Activated T-cell treated with anti-CD3 and anti-CD28 coated beads, Interleukin-2, amount 50 U/mL, for 72 hours (primary cell): Measurements from ENCODE around the gene F2RL3. TPM values are rescaled to one million over a fixed set of nuclear protein-coding genes. Genes with fewer than 3 reads are reported as not detected.
A peak's percentile ranks its signal among the peaks of the same experiment; 100 is the strongest.

ENCODE experiments used
- ATAC-seq, 2 donors: fragments of 150-1000 bp; cut with Tn5 transposase; replicated peaks in 1 of 2; 2 replicates each; pipeline ENCODE4 v1.10.0; 2021; ENCODE audit warnings: moderate library complexity in 2 of 2, mild to moderate bottlenecking in 1 of 2
- DNase-seq, 2 donors: peaks; one replicate each; pipeline ENCODE4 v3.0.0; 2021 to 2022; ENCODE audit warnings: mixed read lengths in 1 of 2
- H3K27ac Mint-ChIP-seq: one replicate; pipeline ENCODE4 v1.8.0; 2022; ENCODE audit warnings: mild to moderate bottlenecking, moderate library complexity, mixed read lengths
- H3K27me3 Mint-ChIP-seq: one replicate; pipeline ENCODE4 v1.8.0; 2022; ENCODE audit warnings: low read depth, mixed read lengths
- H3K36me3 Mint-ChIP-seq, 2 donors: one replicate each; pipeline ENCODE4 v1.8.0; 2022; ENCODE audit warnings: mixed read lengths in 2 of 2, mild to moderate bottlenecking in 1 of 2; ENCODE audit not compliant: insufficient read depth in 2 of 2
- H3K4me1 Mint-ChIP-seq: one replicate; pipeline ENCODE4 v1.8.0; 2022; ENCODE audit warnings: low read depth, mixed read lengths
- H3K4me3 Mint-ChIP-seq, 2 donors: one replicate each; pipeline ENCODE4 v1.8.0; 2022; ENCODE audit warnings: mild to moderate bottlenecking in 2 of 2, mixed read lengths in 2 of 2, moderate library complexity in 2 of 2
- H3K9me3 Mint-ChIP-seq, 2 donors: one replicate each; pipeline ENCODE4 v1.8.0; 2022; ENCODE audit warnings: mixed read lengths in 2 of 2
- total RNA-seq, 2 donors: library from RNA; stranded (reverse); gene quantifications; one replicate each; pipeline ENCODE4 v1.2.3, GENCODE V29; 2022

F2RL3 gene
- total RNA-seq = not detected

DNA sequence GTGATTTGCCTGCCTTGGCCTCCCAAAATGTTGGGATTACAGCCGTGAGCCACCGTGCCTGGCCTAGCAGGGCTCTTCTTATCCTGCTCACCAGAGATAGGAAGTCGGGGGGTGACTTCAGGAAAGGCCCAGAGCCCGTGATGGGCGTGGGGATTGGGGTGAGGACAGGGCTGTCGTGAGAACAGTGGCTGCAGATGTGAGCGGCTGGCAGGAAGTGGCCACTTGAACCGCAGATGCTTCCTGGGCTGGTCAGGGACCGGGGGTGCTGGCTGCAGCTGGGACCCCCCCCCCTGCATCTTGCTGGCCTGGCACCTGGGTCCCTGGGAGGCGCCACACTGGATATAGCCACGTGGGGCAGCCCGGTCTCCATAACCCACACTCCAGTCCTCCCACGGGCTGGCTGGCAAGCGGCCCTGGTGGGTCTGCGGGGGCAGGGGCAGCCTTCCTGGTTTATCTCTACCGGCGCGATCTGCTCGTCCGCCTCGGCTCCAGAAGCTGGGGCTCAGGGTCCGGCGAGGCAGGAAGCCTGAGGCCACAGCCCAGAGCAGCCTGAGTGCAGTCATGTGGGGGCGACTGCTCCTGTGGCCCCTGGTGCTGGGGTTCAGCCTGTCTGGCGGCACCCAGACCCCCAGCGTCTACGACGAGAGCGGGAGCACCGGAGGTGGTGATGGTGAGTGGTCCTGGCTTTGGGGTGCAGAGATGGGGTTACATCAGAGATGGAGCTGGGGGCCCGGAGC is at the start of gene F2RL3:
F2RL3 (plus strand) TSS at position 371 of the 737 bp plus-strand sequence; CDS start at position 562, 191 bp downstream.
- Mint-ChIP-seq H3K27ac (no peak within 1 kb of the TSS), H3K36me3 (no peaks in the 10 kb centered on the region), H3K4me3 (no peak within 1 kb of the TSS), H3K9me3 (no peaks in the 10 kb centered on the region), H3K27me3 (peaks cover 14% of the 10 kb centered on the region), H3K4me1 (no peaks in the 10 kb centered on the region)
- DNase-seq (peak in 1 of 2 donors; percentile 12), ATAC-seq (peak in 1 of 2 donors; percentile 27)

DNA sequence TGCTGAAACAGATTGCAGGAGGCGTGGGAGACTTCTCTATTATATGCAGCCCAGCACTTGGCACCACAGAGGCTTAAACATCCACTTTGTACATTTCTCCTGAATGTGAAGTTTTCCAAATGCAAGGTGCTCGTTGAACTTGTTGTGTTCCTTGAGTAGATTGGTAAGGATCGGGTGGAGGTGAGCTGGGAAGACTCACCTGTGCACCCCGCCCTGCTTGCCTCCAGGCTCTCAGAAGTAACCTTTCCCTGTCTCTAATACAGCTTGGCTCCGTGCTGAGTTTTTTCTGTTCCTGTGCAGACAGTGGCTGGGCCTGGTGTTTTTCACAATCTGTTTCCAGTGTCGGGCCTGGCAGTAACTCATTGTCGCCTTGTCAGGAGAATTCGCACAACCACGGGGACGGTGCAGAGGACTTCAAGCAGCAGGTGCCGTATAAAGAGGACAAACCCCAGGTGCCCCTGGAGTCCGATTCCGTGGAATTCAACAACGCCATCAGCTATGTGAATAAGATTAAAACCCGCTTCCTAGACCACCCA is 47.3 kb upstream of the F2RL3 start:
- no peaks in the 10 kb centered on the region for H3K9me3 Mint-ChIP-seq
- peaks cover 0 to 1% of the 10 kb centered on the region in 2 donors for H3K36me3 Mint-ChIP-seq
- DNase-seq (no peak), ATAC-seq (no peak)
- peaks cover 10% of the 10 kb centered on the region for H3K4me1 Mint-ChIP-seq
- H3K4me3 Mint-ChIP-seq = no peak overlapping the region
- H3K27me3 Mint-ChIP-seq = no peaks in the 10 kb centered on the region
- H3K27ac Mint-ChIP-seq = no peak overlapping the region

DNA sequence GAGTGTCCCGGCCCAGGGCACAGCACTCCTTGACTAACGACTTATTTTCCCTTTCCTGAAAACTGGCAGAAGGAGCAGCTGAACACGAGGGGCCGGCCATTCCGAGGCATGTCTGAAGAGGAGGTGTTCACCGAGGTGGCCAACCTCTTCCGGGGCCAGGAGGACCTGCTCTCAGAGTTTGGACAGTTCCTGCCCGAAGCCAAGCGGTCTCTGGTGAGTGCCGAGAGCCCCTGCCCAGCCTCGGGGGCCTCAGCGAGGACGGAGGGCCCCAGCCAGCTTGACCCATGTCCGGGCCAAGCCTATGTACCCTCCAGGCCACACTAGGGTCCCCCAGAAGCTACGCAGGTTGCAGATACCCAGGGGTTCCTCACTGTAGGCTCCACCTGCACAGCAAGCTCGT is 41.9 kb upstream of the F2RL3 start:
- Mint-ChIP-seq H3K36me3 (peaks cover 0 to 2% of the 10 kb centered on the region in 2 donors), H3K4me3 (no peak overlapping the region), H3K27ac (no peak overlapping the region), H3K27me3 (no peaks in the 10 kb centered on the region), H3K4me1 (no peaks in the 10 kb centered on the region), H3K9me3 (no peaks in the 10 kb centered on the region)
- ATAC-seq (no peak), DNase-seq (no peak)

DNA sequence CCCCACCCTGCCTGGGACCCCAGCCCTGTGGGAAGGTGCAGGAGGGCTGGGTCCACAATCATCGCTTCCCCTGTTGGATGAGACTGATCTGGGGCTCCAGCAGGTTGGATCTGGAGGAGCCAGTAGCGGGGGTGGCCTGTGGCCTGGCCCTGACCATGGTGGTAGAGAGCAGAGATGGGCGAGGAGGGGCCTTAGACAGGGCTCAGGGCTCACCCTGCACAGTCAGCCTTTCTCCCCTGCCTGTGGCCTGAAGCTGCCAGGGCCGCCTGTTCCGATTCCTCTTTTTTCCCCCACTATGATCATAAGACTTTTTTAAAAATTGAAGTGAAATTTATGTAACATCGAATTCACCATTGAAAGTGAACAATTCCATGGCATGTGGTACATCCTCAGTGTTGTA is 41.4 kb upstream of the F2RL3 start:
- Mint-ChIP-seq H3K4me3 (no peak overlapping the region), H3K27me3 (no peaks in the 10 kb centered on the region), H3K4me1 (no peaks in the 10 kb centered on the region), H3K9me3 (no peaks in the 10 kb centered on the region), H3K36me3 (peaks cover 0 to 4% of the 10 kb centered on the region in 2 donors), H3K27ac (no peak overlapping the region)
- no peak for DNase-seq
- ATAC-seq = no peak

DNA sequence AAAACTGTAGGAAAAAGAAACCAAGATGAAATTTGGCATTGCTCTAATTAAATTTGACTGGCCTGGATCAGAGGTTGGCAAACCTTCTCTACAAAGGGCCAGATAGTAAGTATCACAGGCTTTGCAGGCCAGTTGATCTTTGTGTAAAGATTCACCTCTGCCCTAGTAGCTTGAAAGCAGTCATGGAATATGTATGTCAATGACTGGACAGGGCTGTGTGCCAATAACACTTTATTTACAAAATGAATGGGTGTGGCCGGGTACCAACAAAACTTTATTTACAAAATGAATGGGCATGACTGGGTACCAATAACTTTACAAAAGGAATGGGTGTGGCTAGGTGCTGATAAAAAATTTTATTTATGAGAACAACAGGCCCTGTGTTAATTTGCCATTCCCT is 39.6 kb upstream of the F2RL3 start:
- H3K27me3 Mint-ChIP-seq = no peaks in the 10 kb centered on the region
- H3K4me3 Mint-ChIP-seq = no peak overlapping the region
- H3K9me3 Mint-ChIP-seq = no peaks in the 10 kb centered on the region
- no peak overlapping the region for H3K27ac Mint-ChIP-seq
- DNase-seq (no peak), ATAC-seq (no peak)
- H3K36me3 Mint-ChIP-seq = peaks cover 0 to 4% of the 10 kb centered on the region in 2 donors
- no peaks in the 10 kb centered on the region for H3K4me1 Mint-ChIP-seq

DNA sequence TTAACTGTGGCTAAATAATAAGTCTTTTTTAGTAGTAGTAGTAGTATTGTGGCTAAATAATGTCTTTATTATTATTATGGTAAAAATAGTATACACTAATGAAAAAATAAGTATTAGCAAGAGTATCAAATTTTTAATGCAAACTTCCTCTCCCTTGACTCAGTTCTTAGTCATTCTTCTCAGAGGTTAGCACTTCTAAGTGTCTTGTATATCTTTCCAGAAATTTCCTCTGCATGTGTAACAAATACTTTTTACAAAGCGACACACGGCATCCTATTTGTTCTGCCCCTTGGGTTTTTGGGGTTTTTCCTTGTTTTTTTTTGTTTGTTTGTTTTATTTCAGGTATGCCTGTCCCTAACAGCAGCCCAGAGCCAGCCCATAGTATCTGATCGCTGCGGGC is 38.7 kb upstream of the F2RL3 start:
- H3K27ac Mint-ChIP-seq = no peak overlapping the region

DNA sequence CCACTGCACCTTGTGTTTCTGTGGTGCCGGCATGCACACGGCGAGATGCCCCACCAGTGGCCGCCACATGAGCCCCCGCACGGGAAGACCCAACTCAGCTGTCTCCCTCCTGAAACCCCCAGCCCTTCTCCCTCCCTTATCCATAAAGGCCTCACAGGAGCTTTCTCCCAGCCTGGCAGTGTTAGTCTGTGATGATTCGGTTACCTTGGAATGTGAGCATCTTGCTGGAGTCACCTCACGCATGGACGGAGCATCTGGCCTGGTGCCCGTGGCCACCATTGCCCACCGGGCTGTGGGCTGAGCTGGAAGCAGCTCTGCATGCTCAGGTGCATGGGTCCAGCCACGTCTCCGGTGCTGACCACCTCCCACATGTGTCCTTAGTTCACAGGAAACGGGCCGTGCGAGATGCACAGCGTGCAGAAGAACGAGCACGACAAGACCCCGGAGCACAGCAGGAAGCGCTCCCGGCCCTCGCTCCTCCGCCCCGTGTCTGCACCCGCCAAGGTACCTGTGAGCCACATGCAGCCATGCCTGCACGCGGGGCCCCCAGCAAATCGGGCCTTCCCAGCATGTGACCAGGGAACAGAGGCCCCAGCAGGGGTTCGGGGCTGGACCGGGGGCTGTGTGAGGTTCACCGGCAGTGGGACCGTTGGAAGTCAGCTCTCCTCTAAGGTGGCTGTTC is 37.6 kb upstream of the F2RL3 start:
- no peaks in the 10 kb centered on the region for H3K9me3 Mint-ChIP-seq
- H3K27me3 Mint-ChIP-seq = no peaks in the 10 kb centered on the region
- DNase-seq (no peak), ATAC-seq (no peak)
- H3K4me3 Mint-ChIP-seq = no peak overlapping the region
- H3K27ac Mint-ChIP-seq = no peak overlapping the region
- H3K36me3 Mint-ChIP-seq = peaks cover 0 to 4% of the 10 kb centered on the region in 2 donors
- no peaks in the 10 kb centered on the region for H3K4me1 Mint-ChIP-seq

More for the DNA sequence above, 38.7 kb upstream of the F2RL3 start:
- no peak for DNase-seq
- peaks cover 0 to 4% of the 10 kb centered on the region in 2 donors for H3K36me3 Mint-ChIP-seq
- H3K9me3 Mint-ChIP-seq = no peaks in the 10 kb centered on the region
- H3K27me3 Mint-ChIP-seq = no peaks in the 10 kb centered on the region
- H3K4me1 Mint-ChIP-seq = no peaks in the 10 kb centered on the region
- ATAC-seq = no peak
- H3K4me3 Mint-ChIP-seq = no peak overlapping the region

DNA sequence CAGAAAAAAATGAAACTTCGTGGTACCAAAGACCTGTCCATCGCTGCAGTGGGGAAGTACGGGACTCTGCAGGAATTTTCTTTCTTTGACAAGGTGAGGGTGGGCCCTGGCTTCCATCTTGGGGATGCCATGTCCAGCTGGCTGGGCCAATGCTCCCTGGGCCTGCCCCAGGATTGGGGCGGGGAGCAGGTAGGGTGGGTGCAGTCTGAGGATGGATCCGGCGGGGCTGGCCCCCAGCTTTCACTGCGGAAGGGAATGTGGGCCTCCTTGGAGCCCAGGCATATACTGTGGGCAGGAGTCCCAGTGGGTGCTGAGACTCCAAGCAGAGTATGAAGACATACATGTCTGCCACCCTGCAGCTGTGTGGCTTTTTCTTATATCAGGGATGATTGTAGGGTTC is 35.7 kb upstream of the F2RL3 start:
- Mint-ChIP-seq H3K4me3 (no peak overlapping the region), H3K27me3 (no peaks in the 10 kb centered on the region), H3K9me3 (no peaks in the 10 kb centered on the region), H3K36me3 (peaks cover 0 to 4% of the 10 kb centered on the region in 2 donors), H3K4me1 (no peaks in the 10 kb centered on the region), H3K27ac (no peak overlapping the region)
- no peak for DNase-seq
- no peak for ATAC-seq

DNA sequence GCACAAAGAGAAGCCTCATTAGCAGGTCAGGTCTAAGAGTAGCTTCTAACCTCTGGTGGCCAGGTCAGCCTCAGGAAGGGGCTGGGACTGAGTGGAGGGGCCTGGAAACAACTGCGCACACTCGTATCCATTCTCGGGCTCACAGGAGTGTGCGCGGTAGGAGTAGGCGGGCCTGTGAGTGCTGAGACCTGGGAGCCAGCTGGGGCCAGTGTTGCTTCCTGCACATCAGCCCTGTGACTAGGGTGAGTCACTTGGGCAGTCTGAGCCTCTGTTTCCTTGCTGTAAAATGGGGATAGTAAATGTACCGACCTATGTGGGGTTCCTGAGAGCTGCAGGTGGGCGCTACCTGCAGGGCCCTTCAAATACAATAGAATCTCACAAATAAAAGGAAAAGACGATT is 32.7 kb upstream of the F2RL3 start:
- H3K4me3 Mint-ChIP-seq = no peak overlapping the region

DNA sequence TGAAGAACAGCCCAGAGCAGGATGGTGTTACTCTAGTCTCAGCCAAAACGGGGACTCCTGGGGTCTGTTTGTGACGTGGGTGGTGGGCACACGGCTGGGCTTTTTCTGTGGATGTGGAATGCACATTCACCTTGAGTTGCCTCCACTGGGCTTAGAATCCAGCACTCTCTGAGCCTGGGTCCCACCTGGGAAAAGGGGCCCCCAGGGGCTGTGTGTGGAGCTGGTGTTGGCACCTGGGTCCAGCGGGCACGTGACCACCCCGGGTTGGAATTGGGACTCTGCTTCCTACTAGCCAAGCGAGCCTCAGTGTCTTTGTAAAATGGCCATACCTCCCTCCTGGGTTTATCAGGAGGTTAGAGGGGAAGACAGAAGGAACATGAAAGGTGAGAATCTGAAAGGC is 29.2 kb upstream of the F2RL3 start:
- Mint-ChIP-seq H3K4me3 (no peak overlapping the region), H3K36me3 (peaks cover 0 to 2% of the 10 kb centered on the region in 2 donors), H3K9me3 (no peaks in the 10 kb centered on the region), H3K27me3 (no peaks in the 10 kb centered on the region), H3K27ac (no peak overlapping the region), H3K4me1 (no peaks in the 10 kb centered on the region)
- ATAC-seq = no peak
- DNase-seq = no peak

More for the DNA sequence above, 32.7 kb upstream of the F2RL3 start:
- H3K4me1 Mint-ChIP-seq = no peaks in the 10 kb centered on the region
- ATAC-seq (no peak), DNase-seq (no peak)
- peaks cover 0 to 2% of the 10 kb centered on the region in 2 donors for H3K36me3 Mint-ChIP-seq
- peak overlapping the region; percentile 22 for H3K27ac Mint-ChIP-seq
- no peaks in the 10 kb centered on the region for H3K27me3 Mint-ChIP-seq
- H3K9me3 Mint-ChIP-seq = no peaks in the 10 kb centered on the region

DNA sequence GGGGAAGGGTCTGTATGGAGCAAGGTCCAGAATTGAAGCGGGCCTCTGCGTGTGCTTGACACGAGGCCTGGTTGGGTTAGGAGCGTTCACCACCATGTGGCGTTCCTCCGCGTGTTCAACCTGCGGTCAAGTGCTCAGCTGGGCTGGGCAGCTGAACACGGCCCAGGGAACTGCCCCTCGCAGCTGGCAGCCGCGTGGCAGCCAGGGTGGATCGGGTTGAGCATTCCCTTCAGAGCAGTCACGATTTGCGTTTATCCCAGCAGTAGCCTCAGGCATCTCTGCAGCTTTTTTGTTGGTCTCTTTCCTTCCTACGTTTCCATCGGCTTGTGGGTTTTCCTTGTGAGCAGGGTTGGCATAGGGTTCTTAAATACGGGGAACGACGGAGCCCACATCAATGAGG is 28.7 kb upstream of the F2RL3 start:
- ATAC-seq = no peak
- H3K4me1 Mint-ChIP-seq = no peaks in the 10 kb centered on the region
- no peaks in the 10 kb centered on the region for H3K27me3 Mint-ChIP-seq
- no peak overlapping the region for H3K27ac Mint-ChIP-seq
- H3K36me3 Mint-ChIP-seq = peaks cover 0 to 2% of the 10 kb centered on the region in 2 donors
- no peak overlapping the region for H3K4me3 Mint-ChIP-seq
- H3K9me3 Mint-ChIP-seq = no peaks in the 10 kb centered on the region
- DNase-seq = no peak

DNA sequence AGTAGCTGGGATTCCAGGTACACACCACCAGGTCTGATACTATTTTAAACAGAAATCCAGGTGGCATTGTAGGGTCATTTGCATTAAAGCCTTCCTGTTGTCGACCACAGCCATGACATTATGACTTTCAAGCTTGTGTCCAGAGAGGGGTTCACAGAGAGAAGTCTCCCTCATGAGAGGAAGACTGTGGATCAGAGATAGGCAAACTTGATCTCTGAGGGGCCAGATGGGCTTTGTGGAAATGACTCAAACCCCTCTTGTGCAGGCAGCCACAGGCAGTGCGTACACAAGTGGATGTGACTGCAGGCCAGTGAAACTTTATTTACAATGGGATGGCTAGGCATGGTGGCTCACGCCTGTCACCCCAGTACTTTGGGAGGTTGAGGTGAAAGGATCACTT is 27.8 kb upstream of the F2RL3 start:
- H3K27ac Mint-ChIP-seq = no peak overlapping the region
- H3K4me3 Mint-ChIP-seq = no peak overlapping the region
- no peaks in the 10 kb centered on the region for H3K4me1 Mint-ChIP-seq
- no peak for DNase-seq
- H3K36me3 Mint-ChIP-seq = peaks cover 0 to 2% of the 10 kb centered on the region in 2 donors
- no peak for ATAC-seq
- H3K27me3 Mint-ChIP-seq = no peaks in the 10 kb centered on the region
- no peaks in the 10 kb centered on the region for H3K9me3 Mint-ChIP-seq

DNA sequence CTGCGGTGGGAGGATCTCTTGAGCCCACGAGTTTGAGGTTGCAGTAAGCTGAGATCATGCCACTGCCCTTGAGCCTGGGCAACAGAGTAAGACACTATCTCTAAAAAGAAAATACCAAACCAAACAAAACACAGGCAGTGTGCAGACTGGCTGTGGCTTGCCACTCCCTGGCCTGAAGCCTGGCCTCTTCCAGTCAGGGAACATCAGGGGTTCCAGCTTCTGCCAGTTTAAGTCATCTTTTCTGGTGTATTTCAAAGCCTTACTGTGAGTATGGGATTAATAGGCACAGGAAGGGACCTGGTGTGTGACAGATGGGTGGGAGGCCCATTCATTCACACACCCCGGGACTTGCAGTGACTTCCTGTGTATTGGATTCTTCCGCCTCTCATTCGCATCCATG is 27.0 kb upstream of the F2RL3 start:
- no peak overlapping the region for H3K4me3 Mint-ChIP-seq
- H3K4me1 Mint-ChIP-seq = no peaks in the 10 kb centered on the region
- H3K27me3 Mint-ChIP-seq = no peaks in the 10 kb centered on the region
- H3K36me3 Mint-ChIP-seq = peaks cover 0 to 2% of the 10 kb centered on the region in 2 donors
- H3K9me3 Mint-ChIP-seq = no peaks in the 10 kb centered on the region
- ATAC-seq (no peak), DNase-seq (no peak)
- no peak overlapping the region for H3K27ac Mint-ChIP-seq
